ENCODE results near the gene PSPC1.

Gene PSPC1

DNA sequence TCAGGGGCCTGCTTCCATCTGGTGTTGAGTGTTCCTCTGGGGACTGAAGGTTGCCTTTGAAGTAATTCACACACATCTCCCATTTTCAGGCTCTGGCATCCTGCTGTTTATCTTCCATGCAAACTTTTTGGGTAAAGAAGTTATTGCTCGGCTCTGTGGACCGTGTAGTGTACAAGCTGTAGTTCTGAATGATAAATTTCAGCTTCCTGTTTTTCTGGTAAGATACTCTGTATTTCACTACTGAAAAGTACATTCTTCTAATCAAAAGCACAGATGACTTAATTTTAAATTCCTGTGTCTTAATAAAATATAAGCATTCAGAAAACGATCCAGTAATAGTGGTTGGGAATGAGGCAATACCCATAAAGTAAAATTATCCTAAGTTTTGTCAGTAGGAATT lies 112.6 kb downstream of the PSPC1 start:
- DNase-seq = no peak
- TF ChIP-seq, protein P1, sequence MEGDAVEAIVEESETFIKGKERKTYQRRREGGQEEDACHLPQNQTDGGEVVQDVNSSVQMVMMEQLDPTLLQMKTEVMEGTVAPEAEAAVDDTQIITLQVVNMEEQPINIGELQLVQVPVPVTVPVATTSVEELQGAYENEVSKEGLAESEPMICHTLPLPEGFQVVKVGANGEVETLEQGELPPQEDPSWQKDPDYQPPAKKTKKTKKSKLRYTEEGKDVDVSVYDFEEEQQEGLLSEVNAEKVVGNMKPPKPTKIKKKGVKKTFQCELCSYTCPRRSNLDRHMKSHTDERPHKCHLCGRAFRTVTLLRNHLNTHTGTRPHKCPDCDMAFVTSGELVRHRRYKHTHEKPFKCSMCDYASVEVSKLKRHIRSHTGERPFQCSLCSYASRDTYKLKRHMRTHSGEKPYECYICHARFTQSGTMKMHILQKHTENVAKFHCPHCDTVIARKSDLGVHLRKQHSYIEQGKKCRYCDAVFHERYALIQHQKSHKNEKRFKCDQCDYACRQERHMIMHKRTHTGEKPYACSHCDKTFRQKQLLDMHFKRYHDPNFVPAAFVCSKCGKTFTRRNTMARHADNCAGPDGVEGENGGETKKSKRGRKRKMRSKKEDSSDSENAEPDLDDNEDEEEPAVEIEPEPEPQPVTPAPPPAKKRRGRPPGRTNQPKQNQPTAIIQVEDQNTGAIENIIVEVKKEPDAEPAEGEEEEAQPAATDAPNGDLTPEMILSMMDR (IDR thresholded peaks at IDR 0.05) = no peak
- intact Hi-C loops (cut with DNase I; ENCODE audit: low total_unique reads) = no loop called here
- no peak overlapping the region for H3K4me3 ChIP-seq
- no peak overlapping the region for H3K27ac ChIP-seq
- peaks cover 92 to 99% (median 92%) of the 10 kb centered on the region in 3 donors for H3K36me3 ChIP-seq
- H3K27me3 ChIP-seq = no peaks in the 10 kb centered on the region
- H3K4me1 ChIP-seq = no peaks in the 10 kb centered on the region
- no peaks in the 10 kb centered on the region for H3K9me3 ChIP-seq

DNA sequence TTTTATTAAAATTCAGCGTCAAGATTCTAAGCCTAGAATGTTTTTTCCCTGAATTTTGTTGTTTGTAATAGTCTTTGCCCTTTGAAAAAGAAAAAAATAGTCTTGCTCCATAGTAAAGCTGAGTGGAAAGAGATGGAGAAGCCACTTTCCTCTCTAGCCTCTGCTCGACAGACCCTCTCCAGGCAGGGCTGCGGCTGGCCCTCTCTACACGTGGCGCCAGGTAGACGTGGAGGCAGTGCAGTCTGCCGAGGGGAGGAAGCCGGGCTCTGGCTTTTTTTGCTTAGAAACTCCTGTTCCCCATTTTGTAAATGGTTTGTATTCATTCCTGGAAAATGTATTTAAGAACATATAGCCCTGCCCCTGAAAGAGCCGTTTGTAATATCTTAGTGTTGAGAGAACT lies 114.0 kb downstream of the PSPC1 start:
- H3K4me1 ChIP-seq = no peaks in the 10 kb centered on the region
- H3K27ac ChIP-seq = no peak overlapping the region
- H3K27me3 ChIP-seq = no peaks in the 10 kb centered on the region
- H3K36me3 ChIP-seq = peaks cover 90 to 99% (median 92%) of the 10 kb centered on the region in 3 donors
- TF ChIP-seq, protein P1 (IDR thresholded peaks at IDR 0.05) = no peak
- H3K9me3 ChIP-seq = no peaks in the 10 kb centered on the region
- no peak overlapping the region for H3K4me3 ChIP-seq
- intact Hi-C loops (cut with DNase I; ENCODE audit: low total_unique reads) = no loop called here
- no peak for DNase-seq

DNA sequence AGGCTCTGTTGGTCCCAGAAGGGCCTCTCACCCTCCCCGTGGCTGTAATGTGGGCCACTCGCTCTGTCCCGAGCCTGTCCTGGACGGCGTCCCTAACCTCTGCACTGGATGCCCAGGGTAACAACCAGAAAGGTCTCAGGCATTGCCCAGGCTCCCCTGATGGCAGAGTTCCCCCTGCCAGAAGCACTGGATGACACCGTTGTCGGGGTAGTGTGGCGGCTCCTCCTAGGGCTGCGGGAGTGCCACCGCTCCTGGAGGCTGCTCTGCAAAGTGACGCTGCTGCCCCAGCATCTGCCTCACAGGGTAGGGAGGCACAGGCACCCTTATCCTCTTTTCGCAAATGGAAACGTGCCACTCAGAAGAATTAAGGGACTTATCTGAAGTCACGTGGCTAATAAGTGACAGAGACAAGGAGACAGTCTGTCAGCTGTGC lies 117.3 kb downstream of the PSPC1 start:
- intact Hi-C loops (cut with DNase I; ENCODE audit: low total_unique reads) = no loop called here
- H3K36me3 ChIP-seq = peaks cover 92 to 100% (median 94%) of the 10 kb centered on the region in 3 donors

DNA sequence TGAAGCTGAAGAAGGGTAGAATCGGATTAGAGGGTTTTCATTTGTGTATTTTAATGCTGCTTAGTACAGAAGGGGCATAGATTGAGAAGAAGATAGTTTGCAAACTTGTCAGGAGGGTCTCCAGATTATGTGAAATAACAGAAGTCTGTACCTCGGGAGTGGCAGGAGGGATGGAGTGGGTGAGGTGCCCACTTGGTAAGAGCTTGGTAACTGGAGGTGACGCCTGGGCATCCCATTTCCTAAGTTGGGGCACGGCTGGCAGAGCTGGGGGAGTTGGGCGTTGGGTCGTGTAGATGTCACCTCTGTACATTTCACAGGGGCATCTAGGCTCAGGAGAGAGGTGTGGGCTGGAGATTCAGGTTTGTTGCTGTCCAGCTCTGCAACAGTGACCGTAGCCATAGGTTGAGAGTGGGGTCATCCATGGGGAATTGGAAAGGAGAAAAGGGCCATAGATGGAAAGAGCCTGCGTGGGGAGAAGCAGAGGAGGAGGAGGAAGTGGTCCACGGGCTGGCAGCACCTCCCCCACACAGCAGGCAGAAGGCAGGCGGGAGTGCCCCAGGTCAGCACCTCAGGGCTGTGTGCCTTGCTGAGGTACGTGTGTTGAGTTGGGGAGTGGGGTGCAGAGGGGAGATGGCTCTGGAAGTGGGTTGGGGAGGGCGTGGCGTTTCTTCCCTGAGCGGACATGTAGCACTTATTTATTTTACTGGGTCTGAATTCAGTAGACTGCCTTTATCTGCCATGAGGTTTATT lies 118.1 kb downstream of the PSPC1 start:
- no peak for DNase-seq
- TF ChIP-seq, protein P1 (IDR thresholded peaks at IDR 0.05) = no peak
- Histone ChIP-seq H3K27ac (no peak overlapping the region), H3K4me1 (no peaks in the 10 kb centered on the region), H3K9me3 (no peaks in the 10 kb centered on the region), H3K27me3 (no peaks in the 10 kb centered on the region), H3K4me3 (no peak overlapping the region), H3K36me3 (peaks cover 89 to 98% (median 92%) of the 10 kb centered on the region in 3 donors)
- intact Hi-C loops (cut with DNase I; ENCODE audit: low total_unique reads) = no loop called here

More for the DNA sequence above, 117.3 kb downstream of the PSPC1 start:
- H3K9me3 ChIP-seq = no peaks in the 10 kb centered on the region
- H3K27me3 ChIP-seq = no peaks in the 10 kb centered on the region
- no peak for DNase-seq
- no peak overlapping the region for H3K27ac ChIP-seq
- no peaks in the 10 kb centered on the region for H3K4me1 ChIP-seq
- TF ChIP-seq, protein P1 (IDR thresholded peaks at IDR 0.05) = no peak
- H3K4me3 ChIP-seq = no peak overlapping the region

DNA sequence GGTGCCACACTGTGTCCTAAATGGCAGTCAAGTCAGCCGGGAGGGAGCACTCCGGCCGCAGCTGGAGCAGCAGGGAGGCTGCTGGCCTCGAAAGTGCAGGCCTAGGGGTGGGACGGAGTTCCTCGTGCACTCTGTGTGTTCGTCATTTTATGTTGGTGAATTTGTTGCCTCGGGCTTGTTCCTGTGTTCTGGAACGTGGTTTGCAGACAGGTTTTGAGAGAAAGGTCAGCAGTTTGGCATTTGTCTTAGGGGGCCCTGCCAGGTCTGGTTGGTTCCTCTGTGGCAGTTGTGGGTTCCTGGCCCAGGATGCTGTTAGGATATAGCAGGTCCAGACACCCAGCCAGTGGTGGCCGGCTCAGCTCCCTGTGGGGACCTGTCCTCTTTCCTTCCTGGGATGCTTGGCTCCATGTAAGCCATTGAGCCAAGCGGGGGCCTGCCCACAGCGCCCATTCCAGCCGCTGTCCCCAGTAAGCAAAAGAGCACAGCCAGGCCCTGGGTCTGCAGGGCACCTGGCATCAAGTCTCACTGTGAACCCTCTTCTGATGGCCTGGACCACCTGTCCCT lies 119.2 kb downstream of the PSPC1 start:
- Histone ChIP-seq H3K4me3 (no peak overlapping the region), H3K36me3 (peaks cover 86 to 97% (median 88%) of the 10 kb centered on the region in 3 donors)
- no peak for DNase-seq

More for the DNA sequence above, 119.2 kb downstream of the PSPC1 start:
- Histone ChIP-seq H3K4me1 (no peaks in the 10 kb centered on the region), H3K27me3 (no peaks in the 10 kb centered on the region), H3K9me3 (no peaks in the 10 kb centered on the region), H3K27ac (no peak overlapping the region)
- intact Hi-C loops (cut with DNase I; ENCODE audit: low total_unique reads) = no loop called here
- TF ChIP-seq, protein P1 (IDR thresholded peaks at IDR 0.05) = no peak

All from tibial artery (tissue), 4 donors.